ENCODE data around the gene MRPL20. TPM values are rescaled to one million over a fixed set of nuclear protein-coding genes. Genes with fewer than 3 reads are reported as not detected.

MRPL20 gene
- polyA plus RNA-seq, 1 donor from 2014 or later, result 204 TPM

DNA sequence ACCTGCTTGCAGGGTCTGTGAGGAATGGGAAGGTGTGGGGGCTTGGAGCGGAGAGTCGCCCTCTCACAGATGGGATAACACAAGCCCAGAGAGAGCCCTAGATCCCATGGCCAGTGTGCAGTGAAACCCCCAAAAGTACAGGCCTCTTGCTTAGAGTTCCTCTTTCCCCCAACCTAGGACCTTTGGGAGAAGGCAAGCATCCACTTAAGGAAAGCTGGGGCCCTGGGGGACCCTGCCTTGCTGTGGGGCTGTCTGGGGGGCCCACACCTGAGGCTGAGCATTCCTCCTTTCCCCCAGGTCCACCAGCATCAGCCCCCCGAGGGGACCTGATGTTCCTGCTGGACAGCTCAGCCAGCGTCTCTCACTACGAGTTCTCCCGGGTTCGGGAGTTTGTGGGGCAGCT is 29.5 kb upstream of the MRPL20 start:
- Histone ChIP-seq H3K27ac (ENCODE audit: low read length) (no peak overlapping the region), H3K4me2 (ENCODE audit: low read length) (no peak overlapping the region), H3K9me2 (ENCODE audit: insufficient read depth, low read length) (no peaks in the 10 kb centered on the region), H3K27me3 (ENCODE audit: insufficient read depth, low read depth, low read length) (peaks cover 12% of the 10 kb centered on the region), H3F3A (ENCODE audit: insufficient read depth, low read length, poor library complexity, severe bottlenecking) (no peaks in the 10 kb centered on the region), H3K9me3 (ENCODE audit: low read length) (no peaks in the 10 kb centered on the region), H4K20me1 (ENCODE audit: insufficient read depth) (no peaks in the 10 kb centered on the region), H3K9ac (ENCODE audit: low read length) (no peak overlapping the region), H3K79me2 (replicated peaks; ENCODE audit: insufficient read depth, low read length) (no peaks in the 10 kb centered on the region), H3K36me3 (ENCODE audit: insufficient read depth, low read length) (no peaks in the 10 kb centered on the region), H2AFZ (ENCODE audit: low read depth, low read length) (no peak overlapping the region), H3K4me3 (ENCODE audit: low read length) (no peak overlapping the region)
- no peak for TF ChIP-seq EZH2 (IDR thresholded peaks at IDR 0.05; ENCODE audit: borderline replicate concordance, insufficient read depth, low read length, poor library complexity, severe bottlenecking)
- no peak for TF ChIP-seq TAF1 (IDR thresholded peaks at IDR 0.05; ENCODE audit: low read depth)
- TF ChIP-seq, protein P1, sequence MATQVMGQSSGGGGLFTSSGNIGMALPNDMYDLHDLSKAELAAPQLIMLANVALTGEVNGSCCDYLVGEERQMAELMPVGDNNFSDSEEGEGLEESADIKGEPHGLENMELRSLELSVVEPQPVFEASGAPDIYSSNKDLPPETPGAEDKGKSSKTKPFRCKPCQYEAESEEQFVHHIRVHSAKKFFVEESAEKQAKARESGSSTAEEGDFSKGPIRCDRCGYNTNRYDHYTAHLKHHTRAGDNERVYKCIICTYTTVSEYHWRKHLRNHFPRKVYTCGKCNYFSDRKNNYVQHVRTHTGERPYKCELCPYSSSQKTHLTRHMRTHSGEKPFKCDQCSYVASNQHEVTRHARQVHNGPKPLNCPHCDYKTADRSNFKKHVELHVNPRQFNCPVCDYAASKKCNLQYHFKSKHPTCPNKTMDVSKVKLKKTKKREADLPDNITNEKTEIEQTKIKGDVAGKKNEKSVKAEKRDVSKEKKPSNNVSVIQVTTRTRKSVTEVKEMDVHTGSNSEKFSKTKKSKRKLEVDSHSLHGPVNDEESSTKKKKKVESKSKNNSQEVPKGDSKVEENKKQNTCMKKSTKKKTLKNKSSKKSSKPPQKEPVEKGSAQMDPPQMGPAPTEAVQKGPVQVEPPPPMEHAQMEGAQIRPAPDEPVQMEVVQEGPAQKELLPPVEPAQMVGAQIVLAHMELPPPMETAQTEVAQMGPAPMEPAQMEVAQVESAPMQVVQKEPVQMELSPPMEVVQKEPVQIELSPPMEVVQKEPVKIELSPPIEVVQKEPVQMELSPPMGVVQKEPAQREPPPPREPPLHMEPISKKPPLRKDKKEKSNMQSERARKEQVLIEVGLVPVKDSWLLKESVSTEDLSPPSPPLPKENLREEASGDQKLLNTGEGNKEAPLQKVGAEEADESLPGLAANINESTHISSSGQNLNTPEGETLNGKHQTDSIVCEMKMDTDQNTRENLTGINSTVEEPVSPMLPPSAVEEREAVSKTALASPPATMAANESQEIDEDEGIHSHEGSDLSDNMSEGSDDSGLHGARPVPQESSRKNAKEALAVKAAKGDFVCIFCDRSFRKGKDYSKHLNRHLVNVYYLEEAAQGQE (IDR thresholded peaks at IDR 0.05; ENCODE audit: borderline replicate concordance), result no peak
- no peak for TF ChIP-seq EP300 (conservative IDR thresholded peaks at IDR 0.05; ENCODE audit: poor library complexity, severe bottlenecking)
- TF ChIP-seq CTCF (IDR thresholded peaks at IDR 0.05; ENCODE audit: poor library complexity, severe bottlenecking), result no peak
- TF ChIP-seq POLR2AphosphoS5 (IDR thresholded peaks at IDR 0.05), result no peak
- no peak for TF ChIP-seq RAD21 (conservative IDR thresholded peaks at IDR 0.05)
- TF ChIP-seq MXI1 (conservative IDR thresholded peaks at IDR 0.05; ENCODE audit: poor library complexity, severe bottlenecking), result no peak
- TF ChIP-seq SMC3 (conservative IDR thresholded peaks at IDR 0.05; ENCODE audit: poor library complexity), result no peak

DNA sequence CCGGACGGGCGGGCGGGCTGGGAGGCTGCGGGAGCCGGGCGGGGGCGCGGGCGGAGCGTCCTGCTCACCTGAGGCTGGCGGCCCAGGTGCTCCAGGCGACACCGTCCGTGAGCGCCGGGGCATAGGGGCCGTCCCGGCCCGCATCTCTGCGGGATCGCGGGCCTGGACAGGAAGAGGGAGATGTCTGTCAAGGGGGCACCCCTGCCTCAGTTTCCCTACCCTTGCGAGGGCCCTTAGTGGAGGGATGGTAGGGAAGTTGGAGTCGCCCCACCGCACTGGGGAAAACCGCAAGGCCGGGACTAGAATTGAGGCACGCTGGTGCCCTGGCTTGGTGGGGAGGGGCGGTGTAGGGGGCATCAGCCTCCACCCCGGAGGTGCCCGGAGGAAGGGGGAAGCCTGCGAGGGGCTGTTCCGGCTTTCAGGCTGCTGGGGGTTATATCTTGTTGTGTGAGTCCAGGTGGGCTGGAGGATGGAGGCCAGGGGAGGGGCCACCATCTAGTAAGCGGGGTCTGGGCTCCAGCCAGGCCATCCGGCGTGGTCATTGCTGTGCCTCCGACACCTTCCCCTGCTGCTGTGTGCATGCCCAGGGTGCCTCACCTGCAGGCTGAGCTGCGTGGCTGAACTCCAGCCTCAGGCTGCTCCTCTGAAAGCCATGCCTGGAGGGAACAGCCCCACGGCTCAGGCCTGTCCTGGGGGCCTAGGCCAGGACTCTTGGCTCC is 29.0 kb upstream of the MRPL20 start:
- Histone ChIP-seq H3K27ac (ENCODE audit: low read length) (no peak overlapping the region), H3K36me3 (ENCODE audit: insufficient read depth, low read length) (no peaks in the 10 kb centered on the region), H3F3A (ENCODE audit: insufficient read depth, low read length, poor library complexity, severe bottlenecking) (no peaks in the 10 kb centered on the region), H3K79me2 (replicated peaks; ENCODE audit: insufficient read depth, low read length) (no peaks in the 10 kb centered on the region), H2AFZ (ENCODE audit: low read depth, low read length) (no peak overlapping the region), H4K20me1 (ENCODE audit: insufficient read depth) (no peaks in the 10 kb centered on the region), H3K9ac (ENCODE audit: low read length) (no peak overlapping the region), H3K27me3 (ENCODE audit: insufficient read depth, low read depth, low read length) (peaks cover 12% of the 10 kb centered on the region), H3K9me3 (ENCODE audit: low read length) (no peaks in the 10 kb centered on the region), H3K9me2 (ENCODE audit: insufficient read depth, low read length) (no peaks in the 10 kb centered on the region), H3K4me2 (ENCODE audit: low read length) (no peak overlapping the region), H3K4me3 (ENCODE audit: low read length) (peak overlapping the region; percentile 51)
- TF ChIP-seq, protein P1 (IDR thresholded peaks at IDR 0.05; ENCODE audit: borderline replicate concordance), result no peak
- TF ChIP-seq SMC3 (conservative IDR thresholded peaks at IDR 0.05; ENCODE audit: poor library complexity) (no peak), POLR2AphosphoS5 (IDR thresholded peaks at IDR 0.05) (no peak), RAD21 (conservative IDR thresholded peaks at IDR 0.05) (no peak), TAF1 (IDR thresholded peaks at IDR 0.05; ENCODE audit: low read depth) (no peak), EZH2 (IDR thresholded peaks at IDR 0.05; ENCODE audit: borderline replicate concordance, insufficient read depth, low read length, poor library complexity, severe bottlenecking) (no peak), MXI1 (conservative IDR thresholded peaks at IDR 0.05; ENCODE audit: poor library complexity, severe bottlenecking) (no peak), EP300 (conservative IDR thresholded peaks at IDR 0.05; ENCODE audit: poor library complexity, severe bottlenecking) (no peak), CTCF (IDR thresholded peaks at IDR 0.05; ENCODE audit: poor library complexity, severe bottlenecking) (no peak)

Data from neural cell (in vitro differentiated cells).